CD4-positive, alpha-beta T cell treated with Interleukin-15 for 1 hour (primary cell): ENCODE data around the gene GRIK2.

Experiments used
- DNase-seq: peaks from one replicate; pipeline ENCODE4 v3.0.0-alpha.2; 2020

The GRIK2 gene

DNA sequence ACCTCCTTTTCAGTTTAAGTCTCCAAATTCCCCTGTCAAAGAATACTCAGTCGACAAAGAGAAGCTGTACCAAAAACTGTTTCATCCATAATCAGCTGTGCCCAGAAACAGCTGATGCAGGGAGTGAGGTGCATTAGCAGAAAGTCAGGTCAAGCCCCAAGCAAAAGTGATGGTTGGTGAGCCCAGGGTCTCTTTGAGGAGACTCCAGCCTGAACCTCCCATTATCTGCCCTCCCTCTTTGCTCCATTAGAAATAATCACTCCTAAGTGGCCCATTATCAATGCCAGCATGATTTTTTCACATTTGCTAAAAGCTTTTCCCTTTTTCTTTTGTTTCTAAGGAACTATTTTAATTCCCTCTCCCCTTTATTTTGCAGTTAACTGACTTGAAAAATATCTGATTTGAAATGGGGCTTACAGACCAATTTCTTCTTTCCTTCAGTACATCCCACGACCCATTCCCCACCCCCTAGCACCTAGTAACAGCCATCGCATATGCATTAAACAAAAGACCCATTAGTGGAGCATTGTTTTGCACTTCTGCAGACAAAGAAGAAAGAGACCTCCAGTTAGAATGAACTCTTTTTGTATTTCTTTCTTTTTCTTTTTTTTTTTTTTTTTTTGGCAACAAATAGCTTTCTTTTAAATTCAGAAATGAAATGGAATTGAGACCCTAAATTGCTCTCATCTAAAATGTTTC is 257.0 kb downstream of the GRIK2 start:
- no peak for DNase-seq

DNA sequence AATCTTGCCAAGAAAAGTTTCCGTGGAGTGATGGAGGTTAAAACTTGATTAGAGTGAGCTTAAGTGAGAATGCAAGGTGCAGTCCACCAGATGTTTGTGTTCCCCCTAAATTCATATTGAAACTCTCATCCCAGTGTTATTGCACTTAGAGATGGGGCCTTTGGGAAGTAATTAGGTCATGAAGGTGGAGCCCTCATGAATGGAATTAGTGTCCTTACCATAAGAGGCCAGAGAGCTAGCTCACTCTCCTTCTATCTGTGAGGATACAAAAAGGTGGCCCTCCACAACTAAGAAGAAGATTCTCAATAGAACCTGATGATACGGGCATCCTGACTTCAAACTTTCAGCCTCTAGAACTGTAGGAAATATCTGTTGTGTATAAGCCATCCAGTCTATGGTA is 258.6 kb downstream of the GRIK2 start:
- DNase-seq = no peak

DNA sequence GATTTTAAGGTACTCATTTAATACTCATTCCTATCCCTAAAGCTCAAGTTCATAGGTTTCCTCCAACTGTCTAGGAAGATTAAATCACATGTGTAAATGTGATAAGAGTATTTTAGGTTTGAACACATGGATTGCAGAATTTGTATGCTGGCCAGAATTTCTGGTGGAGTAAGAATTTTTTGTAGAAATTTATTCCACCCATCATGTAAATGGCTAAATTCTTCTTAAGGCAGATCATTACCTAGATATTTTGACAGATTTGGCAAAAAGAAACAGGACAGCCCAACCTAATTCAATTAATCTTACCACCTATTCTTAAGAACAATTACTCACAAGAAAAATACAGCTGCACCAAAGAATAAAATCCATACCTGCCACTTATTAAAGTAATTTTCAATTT is 261.6 kb downstream of the GRIK2 start:
- DNase-seq = no peak

DNA sequence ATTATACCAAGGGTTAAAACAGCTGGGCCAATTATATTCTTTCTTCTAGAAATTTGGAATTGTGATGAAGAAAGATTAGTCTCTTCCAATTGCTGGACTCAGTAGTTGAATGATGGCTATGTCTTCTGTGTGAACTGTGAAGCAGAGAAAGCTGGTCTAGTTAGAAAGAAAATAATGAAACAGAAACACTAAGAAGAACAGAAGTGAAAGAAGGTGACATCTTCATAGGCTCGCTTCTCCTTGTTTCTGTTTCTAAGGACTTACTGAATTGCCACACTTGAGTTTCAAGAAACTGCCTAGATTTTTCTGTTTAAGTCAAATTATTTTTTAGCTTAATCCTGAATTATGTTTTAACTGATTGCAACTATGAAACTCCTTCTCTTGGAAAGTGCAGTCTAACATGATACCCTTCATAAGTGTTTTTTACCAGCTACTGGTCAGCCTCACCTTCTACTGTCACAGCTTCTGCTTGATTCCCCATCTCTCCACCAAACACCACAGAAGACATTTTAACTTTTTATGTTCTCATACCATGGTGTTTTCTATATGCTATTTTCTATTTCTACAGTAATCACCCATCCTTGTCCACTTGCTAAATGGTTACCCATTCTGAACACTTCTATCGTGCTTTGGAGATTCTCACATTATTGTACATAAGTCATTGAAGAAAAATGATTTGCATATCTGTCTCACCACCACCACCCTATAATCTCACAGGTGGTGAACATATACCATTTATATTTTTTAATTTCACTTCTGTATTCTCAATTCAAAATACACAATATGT is 268.8 kb downstream of the GRIK2 start:
- no peak for DNase-seq

DNA sequence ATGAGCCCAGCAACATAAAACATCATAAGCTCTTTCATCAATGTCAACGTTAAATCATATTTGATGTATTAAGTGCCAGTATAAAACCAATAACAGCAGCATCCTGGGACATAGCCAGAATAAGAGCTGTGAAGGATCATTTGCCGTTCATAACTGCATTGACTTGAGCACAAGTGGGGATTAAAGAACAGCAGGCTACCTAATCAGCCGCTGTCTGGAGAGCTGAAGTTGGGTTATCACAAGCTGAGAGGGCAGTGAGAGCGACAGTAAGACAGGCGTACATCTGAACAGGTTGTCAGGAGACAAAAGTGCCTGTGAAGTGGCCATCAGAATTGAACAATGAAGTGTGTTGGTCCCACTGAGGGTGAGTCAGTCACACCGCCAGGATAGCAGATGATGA is 269.6 kb downstream of the GRIK2 start:
- no peak for DNase-seq

DNA sequence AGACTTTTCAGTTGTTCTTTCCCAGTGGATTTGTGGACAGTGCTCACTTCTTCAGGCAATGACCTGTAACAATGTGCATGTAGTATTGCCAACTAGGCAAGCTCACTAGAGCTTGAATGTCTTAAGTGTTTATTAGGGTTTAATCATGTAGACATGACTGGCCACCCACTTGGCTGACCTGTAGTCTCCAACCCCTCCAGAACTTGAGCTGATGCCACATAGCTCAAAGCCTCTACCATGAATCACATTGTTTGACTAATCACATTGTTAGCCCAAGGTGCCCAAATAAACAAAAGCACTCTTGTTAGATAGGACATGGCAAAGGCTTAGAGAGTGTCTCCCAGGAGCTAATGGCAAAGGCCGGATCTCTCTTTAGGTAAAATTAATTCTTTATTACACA is 272.7 kb downstream of the GRIK2 start:
- DNase-seq = no peak

DNA sequence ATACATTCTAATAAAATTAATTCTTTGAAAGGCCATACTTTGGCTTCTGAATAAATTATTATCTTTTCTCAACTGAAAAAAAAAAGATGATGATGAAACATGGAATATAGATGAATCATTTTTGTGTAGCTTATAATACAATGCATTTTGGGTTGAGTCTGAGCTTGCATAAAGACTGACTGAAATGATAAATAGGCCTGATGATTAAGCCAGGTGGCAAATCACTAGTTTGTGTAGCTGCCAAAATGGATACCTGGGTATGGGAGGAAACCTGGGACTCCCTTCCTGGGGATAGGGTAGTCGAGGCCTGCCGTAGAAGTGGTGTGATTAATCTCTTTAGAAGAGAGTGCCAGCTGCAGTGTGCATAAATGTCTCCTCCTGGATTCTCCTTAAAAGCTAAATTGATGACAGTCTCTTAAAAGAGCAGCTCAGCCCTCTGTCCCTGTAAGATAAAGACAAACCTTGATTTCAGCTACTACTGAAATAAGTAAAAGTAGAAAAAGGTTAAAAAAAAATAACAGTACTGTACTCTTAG is 275.1 kb downstream of the GRIK2 start:
- no peak for DNase-seq

DNA sequence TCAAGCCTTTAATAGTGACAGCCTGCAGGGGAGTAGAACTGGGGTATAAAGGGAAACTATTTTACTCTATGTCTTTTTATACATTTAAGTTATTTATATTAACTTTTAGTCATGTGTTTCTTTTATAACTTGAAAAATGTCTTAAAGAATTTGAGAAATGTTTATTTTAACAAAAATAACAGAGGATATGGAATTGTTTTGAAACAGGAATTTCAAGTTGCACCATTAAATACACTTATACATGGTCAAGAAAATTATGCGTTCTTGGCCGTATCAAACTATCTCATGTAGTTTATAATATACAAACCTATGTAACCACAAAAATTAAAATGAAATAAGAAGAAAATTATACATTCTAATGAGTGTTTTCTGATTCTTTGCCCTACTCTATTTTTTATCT is 282.7 kb downstream of the GRIK2 start:
- DNase-seq = no peak

DNA sequence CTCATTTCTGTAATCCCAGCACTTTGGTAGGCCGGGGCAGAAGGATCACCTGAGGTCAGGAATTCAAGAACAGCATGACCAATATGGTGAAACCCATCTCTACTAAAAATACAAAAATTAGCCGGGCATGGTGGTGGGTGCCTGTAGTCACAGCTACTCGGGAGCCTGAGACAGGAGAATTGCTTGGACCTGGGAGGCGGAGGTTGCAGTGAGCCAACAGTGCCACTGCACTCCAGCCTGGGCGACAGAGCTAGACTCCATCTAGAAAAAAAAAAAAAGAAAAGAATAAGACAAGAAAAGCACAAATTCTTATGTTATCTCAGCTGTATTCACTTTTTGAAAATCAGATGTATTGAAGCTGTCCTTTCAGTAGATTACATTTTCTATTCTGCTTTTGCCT is 289.4 kb downstream of the GRIK2 start:
- no peak for DNase-seq

DNA sequence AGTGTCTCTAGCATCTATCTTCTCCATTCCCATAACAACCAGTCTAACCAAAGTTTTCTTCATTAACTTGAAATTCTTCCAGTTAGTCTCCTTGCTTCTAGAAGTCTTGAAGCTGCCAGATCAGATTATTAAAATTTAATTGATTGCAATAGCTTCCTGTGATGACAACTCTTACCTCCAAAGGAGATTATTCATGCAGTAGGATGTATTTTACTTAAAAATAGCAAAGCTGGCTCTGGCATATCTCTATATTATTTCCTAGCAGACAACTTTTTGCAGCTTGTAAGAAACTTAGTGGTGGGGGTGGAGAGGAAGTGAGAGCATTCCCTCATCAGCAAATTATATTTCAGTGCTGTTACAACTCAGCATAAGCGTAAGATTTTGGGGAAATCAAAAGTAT is 290.4 kb downstream of the GRIK2 start:
- no peak for DNase-seq

DNA sequence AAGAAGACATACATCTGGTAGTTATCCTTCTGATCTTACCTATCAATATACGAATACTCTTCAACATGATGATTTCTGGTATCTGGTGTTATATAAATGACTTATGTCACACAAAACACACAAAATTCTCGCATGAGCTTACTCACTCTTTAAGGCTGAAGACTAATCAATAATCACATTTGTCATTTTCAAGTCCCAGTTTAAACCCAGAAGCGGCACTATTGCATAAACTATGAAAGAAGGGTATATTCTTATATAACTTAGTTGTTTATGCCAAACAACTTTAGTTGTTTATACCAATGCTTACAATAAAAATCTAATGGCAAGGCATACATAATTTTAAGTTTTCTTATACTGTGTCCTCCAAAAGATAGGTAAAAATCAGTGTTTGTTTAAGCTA is 293.1 kb downstream of the GRIK2 start:
- no peak for DNase-seq

DNA sequence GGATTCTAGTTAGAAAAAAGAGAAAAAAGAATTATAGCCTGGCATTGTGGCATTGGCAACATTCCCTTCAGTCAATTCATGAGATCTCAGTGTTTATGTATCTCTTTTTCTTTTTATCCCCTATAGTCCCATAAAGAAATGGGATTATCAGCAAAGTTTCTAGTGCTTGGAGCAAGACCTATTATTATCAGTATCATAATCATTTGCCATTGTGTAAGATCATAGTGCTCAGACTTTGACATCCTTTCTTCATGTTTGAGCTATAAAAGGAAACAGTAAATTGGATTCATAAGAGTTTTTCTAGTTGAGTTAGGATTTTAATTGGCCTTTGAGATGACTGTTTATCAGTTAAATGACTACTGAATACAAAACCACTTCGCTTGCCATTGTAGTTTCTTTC is 295.6 kb downstream of the GRIK2 start:
- DNase-seq = no peak

DNA sequence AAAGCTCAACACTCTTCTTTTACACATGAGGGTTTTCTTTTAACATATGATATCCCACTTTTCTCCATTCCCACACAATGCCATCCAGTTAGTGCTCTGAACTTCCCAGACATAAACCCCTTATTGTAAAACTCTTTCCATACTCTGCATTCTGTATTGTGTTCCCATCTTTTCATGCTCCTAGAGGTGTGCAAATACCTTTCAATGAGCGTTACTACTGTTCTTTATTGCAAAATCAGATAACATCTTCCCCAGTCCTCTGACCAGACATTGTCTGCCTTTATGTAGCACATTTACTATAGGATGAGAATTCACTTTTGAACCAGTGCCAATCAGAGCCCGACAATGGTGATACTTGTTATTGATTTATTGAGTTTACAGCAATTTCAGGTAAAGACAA is 296.2 kb downstream of the GRIK2 start:
- no peak for DNase-seq

DNA sequence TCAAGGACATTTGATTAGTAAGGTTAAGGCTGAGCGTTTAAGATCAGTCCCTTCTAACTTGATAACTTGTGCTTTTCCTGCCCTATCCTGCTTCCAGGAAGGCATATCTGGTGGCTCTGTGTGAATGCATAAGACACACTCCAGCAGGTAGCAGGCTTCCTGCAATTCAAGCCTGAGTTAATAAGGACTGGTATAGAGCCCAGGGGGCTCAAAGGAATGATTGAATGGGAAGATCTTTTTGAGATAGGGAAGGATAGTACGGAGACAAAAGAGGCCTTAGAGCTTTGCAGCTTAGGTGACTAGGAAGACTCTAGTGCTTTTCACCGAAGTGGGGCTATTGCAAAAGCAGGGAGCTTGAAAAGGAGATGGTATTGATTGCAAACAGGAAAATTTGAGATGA is 307.1 kb downstream of the GRIK2 start:
- no peak for DNase-seq

DNA sequence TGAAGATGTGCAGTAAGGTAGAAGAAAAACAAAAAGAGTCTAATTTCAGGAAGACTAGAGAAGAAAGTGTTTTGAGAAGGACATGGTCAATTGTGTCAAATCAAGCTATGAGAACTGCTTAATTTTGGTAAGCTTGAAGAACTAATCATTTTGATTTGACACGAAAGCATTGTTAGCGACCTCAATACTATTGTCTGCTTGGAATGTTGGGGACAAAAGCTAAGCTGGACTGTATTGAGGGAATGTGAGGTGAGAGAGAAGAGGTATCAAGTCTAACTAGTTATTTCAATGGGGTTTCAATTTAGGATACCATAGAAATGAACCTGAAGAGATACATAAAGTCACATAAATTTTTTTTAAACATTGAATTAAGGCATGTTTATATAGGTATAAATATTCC is 309.8 kb downstream of the GRIK2 start:
- DNase-seq = no peak

DNA sequence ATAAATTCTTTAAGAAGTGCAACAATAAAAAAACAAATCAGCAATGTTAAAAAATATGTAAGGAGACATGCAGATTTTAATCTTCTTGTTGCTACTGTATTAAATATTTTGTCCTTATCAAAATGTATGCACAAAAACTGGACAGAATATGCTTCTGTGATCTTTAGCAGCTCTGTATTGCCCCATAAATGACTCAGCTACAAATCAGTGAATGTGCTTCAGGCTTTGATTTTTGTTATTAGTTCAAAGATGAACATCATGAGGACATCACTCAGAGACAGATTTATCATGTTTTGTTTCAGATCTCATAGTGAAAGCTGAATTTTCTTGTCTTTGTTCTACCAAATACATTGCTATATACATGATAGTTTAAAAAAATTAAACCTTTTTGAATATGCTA is 312.4 kb downstream of the GRIK2 start:
- DNase-seq = no peak

DNA sequence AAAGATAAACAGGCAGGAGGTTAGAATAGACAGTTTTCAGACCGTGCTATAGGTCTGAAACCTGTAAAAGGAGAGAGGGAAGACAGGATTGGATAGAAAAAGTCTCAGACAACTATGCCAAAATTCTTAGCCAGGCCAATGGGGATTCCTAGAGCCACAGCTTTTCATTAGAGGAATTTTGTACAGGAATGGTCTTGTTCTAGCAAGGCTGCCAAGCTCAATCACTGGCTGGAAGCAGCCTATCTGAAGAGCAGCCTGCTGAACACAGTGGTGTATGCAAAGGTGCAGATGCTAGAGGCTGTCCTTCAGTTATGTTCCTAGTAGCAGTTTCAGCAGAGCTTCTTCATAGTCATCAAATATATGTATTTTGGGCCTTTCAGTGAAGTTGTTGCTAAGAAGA is 313.1 kb downstream of the GRIK2 start:
- DNase-seq = no peak

DNA sequence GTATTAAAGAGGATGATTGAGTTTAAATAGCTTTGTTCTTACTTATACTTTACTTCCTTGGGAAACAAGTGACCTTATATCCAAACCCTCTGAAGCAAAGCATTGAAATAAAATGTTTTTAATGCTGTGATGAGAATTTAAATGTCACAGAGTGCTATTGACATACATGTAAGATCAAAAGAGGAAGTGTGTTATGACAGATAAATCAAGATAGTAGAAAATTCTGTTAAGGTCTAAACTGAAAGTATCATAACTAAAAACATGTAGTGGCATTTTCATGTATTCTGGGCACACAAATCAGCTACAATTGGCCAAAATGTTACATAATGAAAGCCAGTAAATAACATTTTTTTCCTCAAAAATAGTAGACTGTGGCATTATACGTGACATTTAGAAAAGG is 318.0 kb downstream of the GRIK2 start:
- no peak for DNase-seq

DNA sequence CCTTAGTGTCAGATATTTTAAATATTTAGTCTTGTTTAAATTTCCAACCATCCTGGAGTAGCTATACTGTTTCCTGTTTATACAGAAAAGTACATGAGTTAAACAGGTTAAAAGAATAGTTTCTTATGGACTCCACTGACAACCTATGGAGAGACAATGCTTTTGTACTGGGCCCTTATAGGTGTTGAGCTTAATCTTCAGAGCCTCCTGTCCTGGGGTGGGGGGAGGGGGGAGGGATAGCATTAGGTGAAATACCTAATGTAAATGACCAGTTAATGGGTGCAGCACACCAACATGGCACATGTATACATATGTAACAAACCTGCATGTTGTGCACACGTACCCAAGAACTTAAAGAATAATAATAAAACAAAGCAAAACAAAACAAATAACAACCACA is 322.9 kb downstream of the GRIK2 start:
- DNase-seq = no peak

DNA sequence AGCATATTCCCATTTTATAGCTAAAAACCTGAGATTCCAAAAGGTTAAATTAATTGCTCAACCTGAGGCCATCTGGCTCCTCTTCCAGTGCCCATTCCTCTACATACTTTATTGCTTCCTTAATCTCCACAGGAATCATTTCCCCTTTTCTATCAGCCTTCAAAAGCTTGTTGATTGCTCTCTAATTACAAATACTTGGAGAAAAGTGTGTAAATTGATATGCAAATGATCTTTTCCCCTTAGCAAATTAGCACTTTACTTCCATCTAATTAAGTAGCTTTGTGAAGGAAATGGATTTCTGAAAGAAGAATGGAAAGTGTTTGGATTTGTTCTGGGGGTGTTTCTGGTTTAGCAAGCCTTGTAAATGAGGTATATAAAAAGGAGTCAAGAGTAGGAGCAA is 323.3 kb downstream of the GRIK2 start:
- no peak for DNase-seq

DNA sequence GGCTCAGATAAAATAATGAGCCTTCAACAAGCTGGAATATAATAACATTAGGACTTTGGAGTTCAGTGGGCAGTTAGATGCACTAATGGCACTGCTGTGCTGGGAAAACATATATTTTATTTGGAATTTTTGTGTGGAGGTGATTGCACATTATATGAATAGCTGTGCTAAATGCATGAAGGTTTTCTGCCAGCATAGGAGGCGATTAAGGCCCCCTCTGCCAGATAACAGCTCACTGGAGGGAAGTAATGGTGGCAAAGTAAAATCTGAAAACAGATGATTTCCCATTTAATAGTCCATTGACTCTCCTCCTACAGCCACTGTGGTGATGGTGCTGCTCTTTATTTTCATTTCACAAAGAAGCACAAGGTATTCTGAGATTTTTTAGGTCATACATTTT is 326.0 kb downstream of the GRIK2 start:
- DNase-seq = no peak

DNA sequence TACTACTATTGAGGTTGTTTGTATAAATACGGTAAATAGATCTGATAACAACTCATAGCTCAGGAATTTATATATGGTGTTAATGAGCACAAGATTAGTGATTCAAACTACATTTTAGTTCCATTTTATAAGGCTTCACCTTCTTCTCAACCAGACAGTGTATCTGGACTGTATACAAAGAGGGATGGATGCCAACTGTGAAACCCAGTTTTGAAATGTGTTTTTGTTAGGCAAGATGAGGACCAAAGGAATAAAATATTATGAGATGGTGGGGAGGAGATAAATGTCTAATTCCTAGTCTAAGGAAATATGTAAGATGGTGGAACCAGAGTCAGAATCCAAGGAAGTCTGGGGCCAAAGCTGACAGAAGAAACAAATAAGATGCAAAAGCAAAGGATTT is 329.0 kb downstream of the GRIK2 start:
- no peak for DNase-seq

DNA sequence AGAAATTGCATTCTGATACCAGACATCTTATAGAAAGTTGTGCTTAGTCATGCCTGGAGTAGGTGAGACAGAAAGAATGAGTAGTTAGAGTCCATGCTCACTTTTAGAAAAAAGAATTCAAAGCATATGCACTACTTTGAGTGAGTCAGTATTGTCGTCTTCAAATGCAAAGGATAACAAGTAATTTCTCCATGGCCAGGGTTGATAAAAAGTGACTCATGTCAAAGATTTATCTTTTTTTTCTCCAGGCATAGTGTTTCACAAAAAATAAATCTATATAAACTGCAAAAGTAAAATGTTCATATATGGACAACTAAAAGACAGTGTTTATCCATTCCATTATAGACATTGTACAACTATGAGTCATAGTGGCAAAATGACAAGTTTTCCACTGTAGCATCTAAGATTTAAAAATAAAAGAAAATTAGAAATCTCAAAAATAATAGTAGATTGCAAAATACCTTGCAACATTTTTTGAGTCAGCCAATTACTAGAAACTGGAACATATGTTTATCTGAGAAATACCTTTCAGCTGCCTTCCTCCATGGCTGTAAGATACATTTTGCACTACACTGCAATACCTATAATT is 329.6 kb downstream of the GRIK2 start:
- DNase-seq = no peak

DNA sequence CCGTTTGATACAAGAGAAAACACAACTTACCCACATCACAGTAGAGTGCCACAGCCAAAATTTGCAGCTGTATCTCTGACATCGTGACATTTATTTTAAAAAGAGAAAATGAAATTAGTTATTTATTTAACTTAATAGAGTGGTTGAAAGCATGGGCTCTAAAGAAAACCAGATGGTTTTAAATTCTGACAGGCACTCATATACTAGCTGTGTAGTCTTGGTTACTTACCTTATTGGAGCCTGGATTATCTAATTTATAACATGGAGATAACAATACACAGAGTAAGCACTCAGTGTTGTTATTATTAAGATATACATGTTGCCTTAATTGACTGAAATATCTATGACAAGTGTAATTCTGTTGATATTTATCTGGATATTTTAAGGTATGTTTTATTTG is 334.9 kb downstream of the GRIK2 start:
- no peak for DNase-seq
